ENCODE data around the gene MYO6. TPM values are rescaled to one million over a fixed set of nuclear protein-coding genes. Genes with fewer than 3 reads are reported as not detected.

The MYO6 gene
- total and polyA plus RNA-seq, 2 of the 8 experiments (the other 6 are each of a cell fraction or from before 2014, with no cell fraction given) = 8.3 to 21.9 TPM

DNA sequence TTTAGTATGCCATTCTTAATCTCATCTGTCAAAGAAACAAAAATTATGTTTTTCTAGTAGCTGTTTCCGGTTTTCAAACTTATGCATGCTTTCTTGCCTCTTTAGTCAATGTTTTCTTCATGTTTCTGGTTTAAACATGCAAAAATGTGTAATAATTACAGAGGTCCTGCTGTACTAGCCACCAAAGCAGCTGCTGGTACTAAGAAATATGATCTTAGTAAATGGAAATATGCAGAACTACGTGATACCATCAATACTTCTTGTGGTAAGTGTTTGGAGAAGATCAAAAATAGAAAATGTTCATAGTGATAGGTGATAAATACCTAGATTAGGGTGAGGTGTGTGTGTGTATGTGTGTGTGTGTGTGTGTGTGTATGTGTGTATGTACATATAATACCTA, 158.4 kb downstream of the MYO6 start:
- H3K23ac ChIP-seq (ENCODE audit: insufficient read length) = no peak overlapping the region
- H3K14ac ChIP-seq (ENCODE audit: insufficient read length) = no peak overlapping the region
- no peak overlapping the region for H2AK5ac ChIP-seq (ENCODE audit: low read depth, low read length)
- H3K79me1 ChIP-seq (ENCODE audit: low read depth, low read length) = no peaks in the 10 kb centered on the region
- peaks cover 0 to 6% (median 0%) of the 10 kb centered on the region in 4 experiments; a peak in 1 of 8 replicates for H3K36me3 ChIP-seq (ENCODE audit: control insufficient read depth in 2 of 4, insufficient read depth in 4 of 4, low read length in 3 of 4)
- H2BK12ac ChIP-seq (ENCODE audit: low read depth, low read length) = no peak overlapping the region
- H3K4me1 ChIP-seq (replicated peaks in 1 of 4; ENCODE audit: control insufficient read depth in 3 of 4, insufficient read depth in 4 of 4, low read length in 3 of 4) = no peaks in the 10 kb centered on the region
- no peaks in the 10 kb centered on the region for H4K20me1 ChIP-seq (replicated peaks in 1 of 2; ENCODE audit: control insufficient read depth in 1 of 2, insufficient read depth in 2 of 2, low read length in 2 of 2)
- no peaks in the 10 kb centered on the region for H3K23me2 ChIP-seq (ENCODE audit: low read depth, low read length)
- no peak overlapping the region for H2BK15ac ChIP-seq (ENCODE audit: low read length)
- ChIA-PET CTCF (ENCODE audit: partially characterized antibody) (interaction anchor here (4.6 kb wide), 1 partner anchor 14 kb away, joined by 22 read pairs; no protein-coding TSS in a partner anchor), POLR2A (ENCODE audit: partially characterized antibody) (no interaction called here)
- peaks cover 5 to 11% of the 10 kb centered on the region in 2 experiments; a peak in 2 of 4 replicates for H3K9me3 ChIP-seq (ENCODE audit: insufficient read depth in 2 of 2, low read depth in 1 of 2, low read length in 1 of 2)
- H2BK120ac ChIP-seq (replicated peaks; ENCODE audit: low read depth, low read length) = no peak overlapping the region
- no peak overlapping the region for H3K56ac ChIP-seq (replicated peaks; ENCODE audit: insufficient read length, low read depth, low read length)
- WGBS, 2 experiments (ENCODE audit: extremely low coverage in 1 of 2, insufficient coverage in 1 of 2, insufficient read length in 1 of 2, insufficient replicate concordance in 2 of 2, low coverage in 1 of 2, low lambda C conversion rate in 2 of 2, missing lambda C conversion rate in 1 of 2) = 87% methylated on average over 2 of the region's 2 CpGs; no CpG with 5 or more reads in 1 of the 2 experiments
- no peak overlapping the region for H3K4me2 ChIP-seq (ENCODE audit: insufficient read depth in 1 of 2, low read depth in 2 of 2, low read length in 2 of 2)
- no peak for FAIRE-seq
- H4K8ac ChIP-seq (ENCODE audit: extremely low read depth, insufficient read depth, low read length) = no peak overlapping the region
- DNase-seq (ENCODE audit: low read depth in 1 of 2, low spot score in 2 of 2) = no peak
- H4K91ac ChIP-seq (replicated peaks; ENCODE audit: insufficient read length, low read length) = no peak overlapping the region
- no peak overlapping the region for H4K5ac ChIP-seq (ENCODE audit: insufficient read length, low read depth, low read length)
- no peaks in the 10 kb centered on the region for H3K79me2 ChIP-seq (ENCODE audit: control insufficient read depth in 1 of 2, insufficient read depth in 2 of 2, low read length in 2 of 2)
- no peak overlapping the region for H3K4me3 ChIP-seq (ENCODE audit: extremely low read depth in 1 of 4, insufficient read depth in 2 of 4, low read depth in 3 of 4, low read length in 4 of 4)
- no peak overlapping the region for H3K9ac ChIP-seq (replicated peaks in 1 of 4; ENCODE audit: extremely low read depth in 1 of 4, low read depth in 3 of 4, low read length in 3 of 4)
- H3K18ac ChIP-seq (ENCODE audit: extremely low read depth, low read length) = no peak overlapping the region
- TF ChIP-seq JUND (IDR thresholded peaks at IDR 0.05; ENCODE audit: low read length) (no peak), SP4 (IDR thresholded peaks at IDR 0.05; ENCODE audit: low read length) (no peak), CBX8 (IDR thresholded peaks at IDR 0.05; ENCODE audit: borderline replicate concordance, low read depth, low read length) (no peak), FOSL1 (IDR thresholded peaks at IDR 0.05; ENCODE audit: insufficient read depth, low read depth, low read length) (no peak), JUN (IDR thresholded peaks at IDR 0.05; ENCODE audit: low read depth, low read length) (no peak), TBP (IDR thresholded peaks at IDR 0.05; ENCODE audit: low read depth, low read length) (no peak), SP2 (IDR thresholded peaks at IDR 0.05; ENCODE audit: low read length) (no peak), TAF1 (IDR thresholded peaks at IDR 0.05; ENCODE audit: low read depth, low read length) (no peak), SUZ12 (IDR thresholded peaks at IDR 0.05; ENCODE audit: low read length) (no peak)
- H2BK5ac ChIP-seq (ENCODE audit: low read depth, low read length) = no peak overlapping the region
- H2BK20ac ChIP-seq (ENCODE audit: low read length) = no peak overlapping the region
- no peaks in the 10 kb centered on the region for H3K27me3 ChIP-seq (replicated peaks in 1 of 4; ENCODE audit: control insufficient read depth in 3 of 4, extremely low read depth in 1 of 4, insufficient read depth in 3 of 4, low read length in 3 of 4)
- H3K27ac ChIP-seq (ENCODE audit: low read depth, low read length) = no peak overlapping the region
- no peak overlapping the region for H3K4ac ChIP-seq (replicated peaks; ENCODE audit: insufficient read length, low read depth, low read length)
- H2AFZ ChIP-seq (ENCODE audit: low read length) = no peak overlapping the region

All from H1 (cell line).